Muscle of arm (tissue), 12 donors: ENCODE data around the gene DYRK1B. TPM values are rescaled to one million over a fixed set of nuclear protein-coding genes. Genes with fewer than 3 reads are reported as not detected.

Experiments used
- DNase-seq: peaks from one replicate; pipeline ENCODE4 v3.0.0-alpha.2; 2013
- polyA plus RNA-seq, 12 donors: library from polyadenylated mRNA; unstranded; fragments of 120-200 nt; gene quantifications; one replicate each; pipeline ENCODE4 v1.2.1, GENCODE V29; 2013; ENCODE audit not compliant: insufficient read length in 12 of 12

The DYRK1B gene
- polyA plus RNA-seq, 12 donors: 30.2 to 72.9 (median 46.0) TPM; not detected in 1

GRCh38 chr19:39865953-39866352 is 32.0 kb upstream of the DYRK1B start:
- no peak for DNase-seq

- DNase-seq: no peak
These were observed 31.2 kb upstream of the DYRK1B start for GRCh38 chr19:39865186-39865585.

- DNase-seq: no peak
These were observed 30.2 kb upstream of the DYRK1B start for GRCh38 chr19:39864118-39864517.

- DNase-seq: peak; percentile 66
These were observed 24.6 kb upstream of the DYRK1B start for GRCh38 chr19:39858541-39858940.

GRCh38 chr19:39852882-39853281 is 18.9 kb upstream of the DYRK1B start:
- no peak for DNase-seq

GRCh38 chr19:39850892-39851291 is 16.9 kb upstream of the DYRK1B start:
- DNase-seq: no peak

GRCh38 chr19:39848392-39848791 is 14.4 kb upstream of the DYRK1B start:
- no peak for DNase-seq

GRCh38 chr19:39847525-39847924 is 13.6 kb upstream of the DYRK1B start:
- DNase-seq: no peak

GRCh38 chr19:39846678-39847486 is 12.9 kb upstream of the DYRK1B start:
- DNase-seq: peak; percentile 16

GRCh38 chr19:39845933-39846677 is 12.1 kb upstream of the DYRK1B start, which contains the start of gene FBL:
FBL (minus strand) TSS chr19:39846379; CDS start chr19:39846300, 79 bp downstream.
- DNase-seq: peak; percentile 95

- DNase-seq: peak; percentile 33
These were observed 11.6 kb upstream of the DYRK1B start for GRCh38 chr19:39845584-39845932.

- DNase-seq: no peak
These were observed 11.2 kb upstream of the DYRK1B start for GRCh38 chr19:39845172-39845571.

- peak; percentile 46 for DNase-seq
These were observed 10.2 kb upstream of the DYRK1B start for GRCh38 chr19:39843919-39844793.

GRCh38 chr19:39842693-39843435 is 8.9 kb upstream of the DYRK1B start:
- DNase-seq: no peak

- no peak for DNase-seq
These were observed 7.1 kb upstream of the DYRK1B start for GRCh38 chr19:39841041-39841440.

- DNase-seq: no peak
These were observed 6.5 kb upstream of the DYRK1B start for GRCh38 chr19:39840492-39840891.

- no peak for DNase-seq
These were observed 5.8 kb upstream of the DYRK1B start for GRCh38 chr19:39839678-39840327.

GRCh38 chr19:39838569-39838968 is 4.6 kb upstream of the DYRK1B start:
- no peak for DNase-seq

- no peak for DNase-seq
These were observed 4.0 kb upstream of the DYRK1B start for GRCh38 chr19:39837978-39838377.

- no peak for DNase-seq
These were observed 402 bp upstream of the DYRK1B start for GRCh38 chr19:39834287-39834841.

GRCh38 chr19:39833160-39833463 is 850 bp downstream of the DYRK1B start:
- DNase-seq: no peak
